Nephron (organoid): ENCODE results near the gene FBXL7.

Experiments
- H3K27ac Mint-ChIP-seq, 3 experiments: 2 replicates each; pipeline ENCODE4 v1.8.0; 2020; ENCODE audit warnings: mixed read lengths in 3 of 3, mild to moderate bottlenecking in 2 of 3, moderate library complexity in 1 of 3
- H3K27me3 Mint-ChIP-seq: 2 replicates; pipeline ENCODE4 v1.8.0; 2021; ENCODE audit warnings: low read depth, mild to moderate bottlenecking, moderate library complexity, mixed read lengths
- H3K36me3 Mint-ChIP-seq: 2 replicates; pipeline ENCODE4 v1.8.0; 2020; ENCODE audit warnings: low read depth, mixed read lengths
- H3K4me1 Mint-ChIP-seq: 2 replicates; pipeline ENCODE4 v1.8.0; 2020; ENCODE audit warnings: mixed read lengths
- H3K4me3 Mint-ChIP-seq, 3 experiments: 2 replicates each; pipeline ENCODE4 v1.8.0; 2020; ENCODE audit warnings: mild to moderate bottlenecking in 3 of 3, mixed read lengths in 3 of 3, moderate library complexity in 2 of 3
- H3K9me3 Mint-ChIP-seq: 2 replicates; pipeline ENCODE4 v1.8.0; 2020; ENCODE audit warnings: mixed read lengths
- TF ChIP-seq, protein P1 (sequence below), 3 experiments: fragments of 200-600 bp; sonication (generic); IDR thresholded peaks; one replicate each; pipeline ENCODE4 v1.5.0; 2021; ENCODE audit warnings: antibody characterized with exemption in 3 of 3; ENCODE audit not compliant: unreplicated experiment in 3 of 3

The FBXL7 gene

GRCh38 chr5:15643731-15644130 is 143.8 kb downstream of the FBXL7 start:
- no peaks in the 10 kb centered on the region for H3K27me3 Mint-ChIP-seq
- H3K27ac Mint-ChIP-seq, result no peak overlapping the region
- no peak overlapping the region for H3K4me3 Mint-ChIP-seq
- peaks cover 2% of the 10 kb centered on the region for H3K9me3 Mint-ChIP-seq
- peaks cover 48% of the 10 kb centered on the region for H3K4me1 Mint-ChIP-seq
- H3K36me3 Mint-ChIP-seq, result peaks cover 18% of the 10 kb centered on the region
- TF ChIP-seq, protein P1, sequence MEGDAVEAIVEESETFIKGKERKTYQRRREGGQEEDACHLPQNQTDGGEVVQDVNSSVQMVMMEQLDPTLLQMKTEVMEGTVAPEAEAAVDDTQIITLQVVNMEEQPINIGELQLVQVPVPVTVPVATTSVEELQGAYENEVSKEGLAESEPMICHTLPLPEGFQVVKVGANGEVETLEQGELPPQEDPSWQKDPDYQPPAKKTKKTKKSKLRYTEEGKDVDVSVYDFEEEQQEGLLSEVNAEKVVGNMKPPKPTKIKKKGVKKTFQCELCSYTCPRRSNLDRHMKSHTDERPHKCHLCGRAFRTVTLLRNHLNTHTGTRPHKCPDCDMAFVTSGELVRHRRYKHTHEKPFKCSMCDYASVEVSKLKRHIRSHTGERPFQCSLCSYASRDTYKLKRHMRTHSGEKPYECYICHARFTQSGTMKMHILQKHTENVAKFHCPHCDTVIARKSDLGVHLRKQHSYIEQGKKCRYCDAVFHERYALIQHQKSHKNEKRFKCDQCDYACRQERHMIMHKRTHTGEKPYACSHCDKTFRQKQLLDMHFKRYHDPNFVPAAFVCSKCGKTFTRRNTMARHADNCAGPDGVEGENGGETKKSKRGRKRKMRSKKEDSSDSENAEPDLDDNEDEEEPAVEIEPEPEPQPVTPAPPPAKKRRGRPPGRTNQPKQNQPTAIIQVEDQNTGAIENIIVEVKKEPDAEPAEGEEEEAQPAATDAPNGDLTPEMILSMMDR (IDR thresholded peaks at IDR 0.05; ENCODE audit: unreplicated experiment in 3 of 3), result no peak

DNA sequence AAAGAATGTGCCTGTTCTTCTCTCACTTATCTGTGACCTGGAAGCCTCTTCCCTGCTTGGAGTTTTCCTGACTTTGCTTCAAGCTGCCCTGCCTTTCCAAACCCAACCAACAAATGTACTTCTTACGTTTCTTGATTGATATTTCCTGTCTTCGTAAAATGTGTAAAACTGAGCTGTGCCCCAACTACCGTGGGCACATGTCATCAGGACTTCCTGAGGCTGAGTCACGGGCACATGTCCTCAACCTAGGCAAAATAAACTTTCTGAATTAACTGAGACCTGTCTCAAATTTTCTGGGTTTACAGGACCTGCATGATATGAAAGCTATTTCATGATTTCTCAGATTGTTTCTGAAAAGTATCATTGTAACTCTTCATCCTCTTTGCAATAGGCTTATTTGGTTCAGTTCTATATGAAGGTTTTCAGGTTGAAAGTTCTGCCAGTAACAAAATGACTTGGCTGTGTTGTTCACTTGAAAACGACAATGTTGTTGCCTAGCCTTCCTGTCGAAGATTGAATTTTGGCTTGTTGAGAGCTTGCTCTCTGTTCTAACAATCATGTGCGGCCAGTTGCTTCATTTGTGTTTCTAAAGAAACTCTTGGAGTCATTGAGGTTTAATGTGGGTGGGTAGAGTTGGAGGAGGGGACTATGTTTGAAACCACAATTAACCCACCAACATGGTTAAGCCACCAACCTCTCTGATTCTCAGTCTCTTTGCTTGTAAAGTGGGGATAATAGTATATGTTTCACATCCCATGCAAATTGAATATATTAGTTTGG is 145.6 kb downstream of the FBXL7 start:
- Mint-ChIP-seq H3K4me1 (peaks cover 48% of the 10 kb centered on the region), H3K4me3 (no peak overlapping the region), H3K9me3 (peaks cover 2% of the 10 kb centered on the region), H3K27ac (peak overlapping the region in 1 of 3 experiments; percentile 49), H3K27me3 (no peaks in the 10 kb centered on the region), H3K36me3 (peaks cover 10% of the 10 kb centered on the region)
- TF ChIP-seq, protein P1 (IDR thresholded peaks at IDR 0.05; ENCODE audit: unreplicated experiment in 3 of 3), result no peak

- TF ChIP-seq, protein P1 (IDR thresholded peaks at IDR 0.05; ENCODE audit: unreplicated experiment in 3 of 3), result no peak
- H3K36me3 Mint-ChIP-seq, result peaks cover 12% of the 10 kb centered on the region
- no peaks in the 10 kb centered on the region for H3K27me3 Mint-ChIP-seq
- H3K9me3 Mint-ChIP-seq, result peaks cover 7% of the 10 kb centered on the region
- H3K4me1 Mint-ChIP-seq, result peaks cover 43% of the 10 kb centered on the region
- no peak overlapping the region for H3K4me3 Mint-ChIP-seq
- H3K27ac Mint-ChIP-seq, result peak overlapping the region in 1 of 3 experiments; percentile 39
These were observed 146.4 kb downstream of the FBXL7 start for GRCh38 chr5:15646371-15646770.

DNA sequence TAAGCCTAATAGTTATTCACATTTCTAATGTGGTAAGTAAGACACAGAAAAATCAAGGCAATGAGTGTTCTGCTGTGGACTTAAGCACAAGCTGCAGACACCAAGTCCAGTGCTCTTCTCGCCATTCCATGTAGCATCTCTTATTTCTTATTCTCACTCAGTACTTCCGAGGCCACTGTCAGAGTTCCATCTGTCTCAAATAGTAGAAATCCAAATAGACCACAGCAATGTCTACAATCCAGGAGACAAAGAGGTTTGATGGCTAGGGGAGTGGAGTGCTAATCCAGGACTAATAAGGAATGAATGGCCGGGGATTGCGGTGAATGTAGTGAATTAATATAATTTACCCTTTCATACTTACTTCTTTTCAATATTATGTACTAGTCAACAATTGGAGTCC is 147.3 kb downstream of the FBXL7 start:
- TF ChIP-seq, protein P1 (IDR thresholded peaks at IDR 0.05; ENCODE audit: unreplicated experiment in 3 of 3), result no peak
- Mint-ChIP-seq H3K9me3 (peaks cover 13% of the 10 kb centered on the region), H3K36me3 (peaks cover 12% of the 10 kb centered on the region), H3K27ac (no peak overlapping the region), H3K27me3 (no peaks in the 10 kb centered on the region), H3K4me3 (no peak overlapping the region), H3K4me1 (peaks cover 38% of the 10 kb centered on the region)

- peaks cover 12% of the 10 kb centered on the region for H3K36me3 Mint-ChIP-seq
- TF ChIP-seq, protein P1 (IDR thresholded peaks at IDR 0.05; ENCODE audit: unreplicated experiment in 3 of 3), result no peak
These were observed 150.3 kb downstream of the FBXL7 start for GRCh38 chr5:15650266-15650665.

DNA sequence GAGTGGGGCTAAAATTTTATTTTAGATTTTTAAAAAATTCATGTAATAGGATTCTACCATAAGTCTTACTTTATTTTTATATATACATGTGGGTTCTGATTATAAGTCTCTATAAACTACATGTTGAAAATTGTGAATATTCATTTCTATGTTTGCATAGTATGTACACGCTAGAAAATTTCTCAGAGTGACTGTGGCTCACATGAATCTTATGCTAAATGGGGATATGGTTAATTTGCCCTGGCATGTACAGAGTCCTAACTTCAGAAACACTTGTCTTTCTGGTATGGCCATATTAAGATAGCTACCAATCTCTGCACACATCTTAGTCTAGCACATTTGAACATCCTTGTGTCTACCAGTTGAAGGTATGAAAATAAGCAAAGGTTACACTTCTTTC is 154.8 kb downstream of the FBXL7 start:
- H3K36me3 Mint-ChIP-seq, result peaks cover 16% of the 10 kb centered on the region
- no peak overlapping the region for H3K27ac Mint-ChIP-seq
- no peaks in the 10 kb centered on the region for H3K27me3 Mint-ChIP-seq
- no peak overlapping the region for H3K4me3 Mint-ChIP-seq
- TF ChIP-seq, protein P1 (IDR thresholded peaks at IDR 0.05; ENCODE audit: unreplicated experiment in 3 of 3), result no peak
- H3K9me3 Mint-ChIP-seq, result peaks cover 16% of the 10 kb centered on the region
- no peaks in the 10 kb centered on the region for H3K4me1 Mint-ChIP-seq

More at GRCh38 chr5:15650266-15650665, 150.3 kb downstream of the FBXL7 start:
- Mint-ChIP-seq H3K9me3 (peaks cover 13% of the 10 kb centered on the region), H3K4me3 (no peak overlapping the region), H3K27me3 (no peaks in the 10 kb centered on the region), H3K4me1 (peaks cover 12% of the 10 kb centered on the region), H3K27ac (no peak overlapping the region)
